ENCODE results near the gene GNRHR.

DNA sequence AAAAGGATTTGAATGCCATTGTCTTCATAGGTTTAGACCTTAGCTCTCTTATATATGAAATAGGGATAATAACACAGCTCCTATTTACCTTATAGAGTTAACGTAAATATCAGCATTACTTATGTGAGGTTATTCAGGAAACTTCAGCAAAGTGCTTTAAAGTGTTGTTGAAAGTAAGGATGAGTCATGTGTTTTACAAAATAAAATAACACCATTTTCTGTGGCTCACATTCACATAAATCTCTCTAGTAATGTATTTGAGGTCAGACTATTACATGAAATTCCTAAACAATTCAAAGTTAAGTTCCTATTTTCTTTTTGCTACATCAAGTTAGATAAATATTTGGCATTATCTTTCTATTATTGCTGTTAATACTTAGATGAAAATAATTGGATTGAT lies 2.9 kb downstream of the GNRHR start:
- TF ChIP-seq, protein P1, sequence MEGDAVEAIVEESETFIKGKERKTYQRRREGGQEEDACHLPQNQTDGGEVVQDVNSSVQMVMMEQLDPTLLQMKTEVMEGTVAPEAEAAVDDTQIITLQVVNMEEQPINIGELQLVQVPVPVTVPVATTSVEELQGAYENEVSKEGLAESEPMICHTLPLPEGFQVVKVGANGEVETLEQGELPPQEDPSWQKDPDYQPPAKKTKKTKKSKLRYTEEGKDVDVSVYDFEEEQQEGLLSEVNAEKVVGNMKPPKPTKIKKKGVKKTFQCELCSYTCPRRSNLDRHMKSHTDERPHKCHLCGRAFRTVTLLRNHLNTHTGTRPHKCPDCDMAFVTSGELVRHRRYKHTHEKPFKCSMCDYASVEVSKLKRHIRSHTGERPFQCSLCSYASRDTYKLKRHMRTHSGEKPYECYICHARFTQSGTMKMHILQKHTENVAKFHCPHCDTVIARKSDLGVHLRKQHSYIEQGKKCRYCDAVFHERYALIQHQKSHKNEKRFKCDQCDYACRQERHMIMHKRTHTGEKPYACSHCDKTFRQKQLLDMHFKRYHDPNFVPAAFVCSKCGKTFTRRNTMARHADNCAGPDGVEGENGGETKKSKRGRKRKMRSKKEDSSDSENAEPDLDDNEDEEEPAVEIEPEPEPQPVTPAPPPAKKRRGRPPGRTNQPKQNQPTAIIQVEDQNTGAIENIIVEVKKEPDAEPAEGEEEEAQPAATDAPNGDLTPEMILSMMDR (optimal IDR thresholded peaks at IDR 0.05 in 1 of 3, IDR thresholded peaks at IDR 0.05 in 1 of 3, conservative IDR thresholded peaks at IDR 0.05 in 1 of 3; ENCODE audit: extremely low read depth in 1 of 3, insufficient read depth in 2 of 3, low read length in 3 of 3) = no peak
- no peak for TF ChIP-seq EZH2 (IDR thresholded peaks at IDR 0.05; ENCODE audit: low read length)
